PC-9 (cell line): Measurements from ENCODE around the gene PHACTR1. TPM values are rescaled to one million over a fixed set of nuclear protein-coding genes. Genes with fewer than 3 reads are reported as not detected.

Experiments used
- BruUV-seq: library from RNA; stranded (reverse); fragments of 400-500 nt; replicated peaks from 2 replicates; lab custom pipeline; 2021; lab: Mats Ljungman, UMichigan
- CTCF ChIA-PET: fragments of 300-600 bp; sonication (Branson Sonifier 250); formaldehyde crosslinking; loops from one replicate; lab custom pipeline; 2022; ENCODE audit warnings: antibody characterized with exemption; lab: Charles Lee
- POLR2A ChIA-PET: fragments of 300-600 bp; sonication (Branson Sonifier 250); formaldehyde crosslinking; loops from one replicate; lab custom pipeline; 2022; ENCODE audit warnings: antibody characterized with exemption; ENCODE audit not compliant: unreplicated experiment; lab: Charles Lee
- DNase-seq, 2 experiments: peaks; one replicate each; pipeline versions ENCODE4 v3.0.0 to v3.0.0-alpha.2; 2015 to 2022; ENCODE audit warnings: mixed read lengths in 1 of 2
- H2AFZ ChIP-seq: fragments of 200-600 bp; sonication (generic); 2 replicates; pipeline ENCODE4 v1.8.1; 2017; ENCODE audit warnings: antibody characterized with exemption
- H3F3A ChIP-seq: fragments of 200-600 bp; sonication (generic); 2 replicates; pipeline ENCODE4 v1.8.1; 2017; ENCODE audit warnings: antibody characterized with exemption, mild to moderate bottlenecking, low read depth; ENCODE audit not compliant: insufficient read depth
- H3K27ac ChIP-seq: fragments of 200-600 bp; sonication (generic); 2 replicates; pipeline ENCODE4 v1.6.1; 2016; ENCODE audit warnings: mixed run types
- H3K27me3 ChIP-seq: fragments of 200-600 bp; sonication (generic); 2 replicates; pipeline ENCODE4 v1.6.1; 2016; ENCODE audit warnings: low read depth, mixed run types; ENCODE audit not compliant: insufficient read depth
- H3K36me3 ChIP-seq: fragments of 200-600 bp; sonication (generic); 2 replicates; pipeline ENCODE4 v1.6.1; 2016; ENCODE audit warnings: low read depth, mixed run types
- H3K4me1 ChIP-seq: fragments of 200-600 bp; sonication (generic); replicated peaks from 2 replicates; pipeline ENCODE4 v1.6.1; 2016; ENCODE audit warnings: mixed run types; ENCODE audit not compliant: insufficient read depth
- H3K4me2 ChIP-seq: fragments of 200-600 bp; sonication (generic); 2 replicates; pipeline ENCODE4 v1.6.1; 2017; ENCODE audit warnings: mixed run types
- H3K4me3 ChIP-seq: fragments of 200-600 bp; sonication (generic); 2 replicates; pipeline ENCODE4 v1.6.1; 2016; ENCODE audit warnings: mixed run types
- H3K79me2 ChIP-seq: fragments of 200-600 bp; sonication (generic); 2 replicates; pipeline ENCODE4 v1.6.1; 2017; ENCODE audit warnings: low read depth, mixed run types
- H3K9me2 ChIP-seq: fragments of 200-600 bp; sonication (generic); 2 replicates; pipeline ENCODE4 v1.8.1; 2017; ENCODE audit warnings: mild to moderate bottlenecking; ENCODE audit not compliant: insufficient read depth
- H3K9me3 ChIP-seq: fragments of 200-600 bp; sonication (generic); 2 replicates; pipeline ENCODE4 v1.8.1; 2016; ENCODE audit warnings: low read depth; ENCODE audit not compliant: insufficient read depth
- H4K20me1 ChIP-seq: fragments of 200-600 bp; sonication (generic); 2 replicates; pipeline ENCODE4 v1.8.1; 2017; ENCODE audit not compliant: insufficient read depth
- CTCF ChIP-seq: fragments of 200-600 bp; sonication (generic); conservative IDR thresholded peaks from 2 replicates; pipeline ENCODE4 v1.6.1; 2017; ENCODE audit warnings: mixed run types, antibody characterized with exemption, mild to moderate bottlenecking, moderate library complexity
- EZH2 ChIP-seq: fragments of 200-600 bp; sonication (generic); IDR thresholded peaks from 2 replicates; pipeline ENCODE4 v1.8.0; 2017; ENCODE audit warnings: antibody characterized with exemption, low read depth
- intact Hi-C: fragments of 100-400 bp; cut with micrococcal nuclease; formaldehyde crosslinking; loops from one replicate; pipeline ENCODE4 v1.10.0; 2022; ENCODE audit not compliant: unreplicated experiment
- total RNA-seq: library from RNA; stranded (reverse); gene quantifications from 2 replicates; pipeline ENCODE4 v1.2.3, GENCODE V29; 2021

The PHACTR1 gene
- total RNA-seq, 1 experiment from 2014 or later = not detected

- no peaks in the 10 kb centered on the region for H3K9me2 ChIP-seq
- CTCF ChIA-PET = no interaction called here
- intact Hi-C loops = no loop called here
- no peak overlapping the region for H2AFZ ChIP-seq
- peaks cover under 1% of the 10 kb centered on the region; the same call in 1 of the 2 replicates for H3K27me3 ChIP-seq
- no peak for TF ChIP-seq EZH2
- no peak for TF ChIP-seq CTCF
- H3K9me3 ChIP-seq = no peaks in the 10 kb centered on the region
- no peak overlapping the region for H3K4me3 ChIP-seq
- no TSS peak for BruUV-seq
- H3K36me3 ChIP-seq = no peaks in the 10 kb centered on the region
- no peak for DNase-seq
- no peaks in the 10 kb centered on the region for H3F3A ChIP-seq
- no peaks in the 10 kb centered on the region for H3K79me2 ChIP-seq
- no peak overlapping the region for H3K4me2 ChIP-seq
- no peak overlapping the region for H3K27ac ChIP-seq
- POLR2A ChIA-PET = no interaction called here
- no peaks in the 10 kb centered on the region for H3K4me1 ChIP-seq
- no peaks in the 10 kb centered on the region for H4K20me1 ChIP-seq
Observed at GRCh38 chr6:13065581-13065980, 349.0 kb downstream of the PHACTR1 start.

- no TSS peak for BruUV-seq
- Histone ChIP-seq H3K9me3 (no peaks in the 10 kb centered on the region), H3K79me2 (no peaks in the 10 kb centered on the region), H3K4me2 (no peak overlapping the region), H3K27me3 (peaks cover 4% of the 10 kb centered on the region; the same call in 1 of the 2 replicates), H3K27ac (no peak overlapping the region), H4K20me1 (no peaks in the 10 kb centered on the region), H3K9me2 (no peaks in the 10 kb centered on the region), H3F3A (no peaks in the 10 kb centered on the region), H3K36me3 (no peaks in the 10 kb centered on the region), H3K4me3 (no peak overlapping the region), H3K4me1 (no peaks in the 10 kb centered on the region), H2AFZ (no peak overlapping the region)
- ChIA-PET POLR2A (no interaction called here), CTCF (no interaction called here)
- TF ChIP-seq CTCF (no peak), EZH2 (no peak)
- intact Hi-C loops = no loop called here
- DNase-seq = no peak
Observed at GRCh38 chr6:13066050-13066449, 349.5 kb downstream of the PHACTR1 start.

- ChIA-PET CTCF (no interaction called here), POLR2A (no interaction called here)
- Histone ChIP-seq H4K20me1 (no peaks in the 10 kb centered on the region), H3K36me3 (no peaks in the 10 kb centered on the region), H3K79me2 (no peaks in the 10 kb centered on the region), H3K4me3 (no peak overlapping the region), H3K9me3 (no peaks in the 10 kb centered on the region), H3K27me3 (peaks cover 7% of the 10 kb centered on the region; the same call in 1 of the 2 replicates), H3K4me1 (no peaks in the 10 kb centered on the region), H3K9me2 (no peaks in the 10 kb centered on the region), H3F3A (no peaks in the 10 kb centered on the region), H3K27ac (no peak overlapping the region), H3K4me2 (no peak overlapping the region), H2AFZ (no peak overlapping the region)
- no peak for DNase-seq
- intact Hi-C loops = no loop called here
- no TSS peak for BruUV-seq
- no peak for TF ChIP-seq CTCF
- TF ChIP-seq EZH2 = no peak
Observed at GRCh38 chr6:13066820-13067219, 350.3 kb downstream of the PHACTR1 start.
